GM23248 (cell line): ENCODE measurements around the gene RBM43.

Source experiments
- EZH2 ChIP-seq: fragments of 200-600 bp; sonication (generic); IDR thresholded peaks from 2 replicates; pipeline ENCODE4 v1.6.1; 2018; ENCODE audit warnings: antibody characterized with exemption, mild to moderate bottlenecking; ENCODE audit not compliant: insufficient read depth, poor library complexity, severe bottlenecking
- EZH2phosphoT487 ChIP-seq: fragments of 200-600 bp; sonication (generic); IDR thresholded peaks from 2 replicates; pipeline ENCODE4 v1.6.1; 2018; ENCODE audit warnings: antibody characterized with exemption, moderate library complexity, mild to moderate bottlenecking, low read depth; ENCODE audit not compliant: insufficient read depth

- TF ChIP-seq EZH2phosphoT487 (no peak), EZH2 (no peak)
These were observed 22.0 kb downstream of the RBM43 start for GRCh38 chr2:151239624-151240023.
